ENCODE data around the gene IGFL4.

Gene IGFL4

GRCh38 chr19:46063201-46063600 lies 22.4 kb upstream of the IGFL4 start:
- no peak for DNase-seq (ENCODE audit: low read depth in 2 of 2)

GRCh38 chr19:46060012-46060411 lies 19.2 kb upstream of the IGFL4 start:
- no peak for DNase-seq (ENCODE audit: low read depth in 2 of 2)

- DNase-seq (ENCODE audit: low read depth in 2 of 2): no peak
Measured at GRCh38 chr19:46058778-46059177, 18.0 kb upstream of the IGFL4 start.

- no peak for DNase-seq (ENCODE audit: low read depth in 2 of 2)
Measured at GRCh38 chr19:46056536-46056935, 15.7 kb upstream of the IGFL4 start.

- DNase-seq (ENCODE audit: low read depth in 2 of 2): no peak
Measured at GRCh38 chr19:46052896-46053295, 12.1 kb upstream of the IGFL4 start.

GRCh38 chr19:46049597-46049996 lies 8.8 kb upstream of the IGFL4 start:
- DNase-seq (ENCODE audit: low read depth in 2 of 2): no peak

- DNase-seq (ENCODE audit: low read depth in 2 of 2): no peak
Measured at GRCh38 chr19:46043519-46043918, 2.7 kb upstream of the IGFL4 start.

- DNase-seq (ENCODE audit: low read depth in 2 of 2): no peak
Measured at GRCh38 chr19:46042252-46042883, 1.6 kb upstream of the IGFL4 start.

GRCh38 chr19:46040125-46040524 lies 677 bp downstream of the IGFL4 start:
- DNase-seq (ENCODE audit: low read depth in 2 of 2): no peak

- DNase-seq (ENCODE audit: low read depth in 2 of 2): no peak
Measured at GRCh38 chr19:46036744-46037128, 4.1 kb downstream of the IGFL4 start.

- DNase-seq (ENCODE audit: low read depth in 2 of 2): no peak
Measured at GRCh38 chr19:46035986-46036743, 4.6 kb downstream of the IGFL4 start.

- DNase-seq (ENCODE audit: low read depth in 2 of 2): no peak
Measured at GRCh38 chr19:46035546-46035945, 5.3 kb downstream of the IGFL4 start.

- no peak for DNase-seq (ENCODE audit: low read depth in 2 of 2)
Measured at GRCh38 chr19:46033401-46033800, 7.4 kb downstream of the IGFL4 start.

GRCh38 chr19:46032597-46033025 lies 8.2 kb downstream of the IGFL4 start:
- no peak for DNase-seq (ENCODE audit: low read depth in 2 of 2)

GRCh38 chr19:46031781-46032596 lies 8.8 kb downstream of the IGFL4 start:
- no peak for DNase-seq (ENCODE audit: low read depth in 2 of 2)

GRCh38 chr19:46030812-46031550 lies 9.8 kb downstream of the IGFL4 start:
- no peak for DNase-seq (ENCODE audit: low read depth in 2 of 2)

- DNase-seq (ENCODE audit: low read depth in 2 of 2): no peak
Measured at GRCh38 chr19:46025835-46026234, 15.0 kb downstream of the IGFL4 start.

GRCh38 chr19:46023311-46023779 lies 17.5 kb downstream of the IGFL4 start:
- DNase-seq (ENCODE audit: low read depth in 2 of 2): no peak

GRCh38 chr19:46022431-46023310 lies 18.1 kb downstream of the IGFL4 start, which contains the start of gene PGLYRP1:
TSS of gene PGLYRP1 (minus strand) at chr19:46023053. CDS start at chr19:46023021, 32 bp downstream.
- DNase-seq (ENCODE audit: low read depth in 2 of 2): no peak

GRCh38 chr19:46022061-46022430 lies 18.8 kb downstream of the IGFL4 start:
- DNase-seq (ENCODE audit: low read depth in 2 of 2): no peak
